ENCODE data around the gene TBC1D14. TPM values are rescaled to one million over a fixed set of nuclear protein-coding genes. Genes with fewer than 3 reads are reported as not detected.

TBC1D14 gene
- polyA plus RNA-seq, 1 donor, result 46.0 TPM

DNA sequence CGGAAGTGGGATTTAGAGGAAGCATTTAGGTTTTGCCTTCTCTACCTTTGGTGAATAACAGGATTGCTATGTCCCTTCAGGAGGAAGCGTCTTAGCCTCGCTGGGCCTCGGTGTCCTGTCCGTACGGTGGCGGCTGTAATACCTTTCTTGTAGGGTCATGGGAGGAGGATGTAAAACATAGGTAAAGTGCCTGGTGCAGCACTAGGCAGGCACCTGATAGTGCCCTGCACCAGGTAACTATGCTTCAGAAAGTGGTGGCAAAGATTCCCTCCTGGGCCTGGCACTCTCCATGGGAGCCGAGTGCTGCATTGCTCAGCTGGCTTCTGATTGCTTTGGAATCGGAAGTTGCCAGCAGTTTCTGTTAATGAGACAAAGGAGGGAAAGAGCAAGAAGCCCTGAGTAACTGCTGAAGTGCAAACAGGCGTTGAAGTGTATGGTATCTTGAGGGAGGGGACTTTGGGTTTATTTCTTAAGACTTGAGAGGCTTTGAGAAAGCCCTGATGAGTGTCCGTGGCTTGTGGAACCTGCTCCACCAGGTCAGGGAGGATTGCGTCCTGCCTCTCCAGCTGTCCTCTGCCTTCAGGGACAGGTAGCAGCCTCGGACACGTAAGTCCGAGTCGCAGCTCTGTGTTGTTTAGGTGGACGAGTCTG is 45.8 kb downstream of the TBC1D14 start:
- no peak for DNase-seq

DNA sequence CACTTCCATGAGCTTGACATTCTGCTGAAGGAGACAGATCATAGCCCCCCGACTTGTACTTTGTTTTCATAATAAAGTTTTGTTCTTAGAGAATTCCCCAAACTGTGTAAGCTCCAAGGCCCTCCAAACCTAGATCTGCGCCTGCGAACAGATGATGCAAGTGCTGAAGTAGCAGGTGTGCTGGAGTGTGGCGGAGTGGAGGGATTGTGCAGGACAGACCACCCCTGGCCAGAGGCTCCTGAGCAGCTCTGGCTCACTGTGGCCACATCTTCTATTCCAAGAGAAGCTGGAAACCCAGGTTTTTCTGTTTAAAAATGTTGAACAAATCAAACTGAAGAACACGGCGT is 46.4 kb downstream of the TBC1D14 start:
- no peak for DNase-seq

- no peak for DNase-seq
Measured at GRCh38 chr4:6956434-6957147, 47.0 kb downstream of the TBC1D14 start.

DNA sequence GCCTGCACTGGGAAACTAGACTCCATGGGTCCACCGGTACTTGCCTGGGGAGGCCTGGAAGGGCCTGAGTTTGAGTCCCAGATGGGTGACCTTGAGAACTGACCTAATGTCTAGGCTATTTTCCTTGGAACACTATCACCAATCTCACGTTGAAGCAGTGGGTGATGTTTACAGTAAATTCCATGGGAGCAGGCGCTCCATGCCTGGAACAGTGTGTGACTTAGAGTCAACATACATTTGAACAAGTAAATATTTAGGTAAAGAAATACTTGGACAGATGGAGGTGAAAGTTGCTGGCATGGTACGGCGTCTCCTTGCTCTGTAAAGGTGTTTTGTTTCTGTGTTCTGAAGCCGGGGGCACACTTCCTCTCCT is 47.5 kb downstream of the TBC1D14 start:
- DNase-seq, result no peak

DNA sequence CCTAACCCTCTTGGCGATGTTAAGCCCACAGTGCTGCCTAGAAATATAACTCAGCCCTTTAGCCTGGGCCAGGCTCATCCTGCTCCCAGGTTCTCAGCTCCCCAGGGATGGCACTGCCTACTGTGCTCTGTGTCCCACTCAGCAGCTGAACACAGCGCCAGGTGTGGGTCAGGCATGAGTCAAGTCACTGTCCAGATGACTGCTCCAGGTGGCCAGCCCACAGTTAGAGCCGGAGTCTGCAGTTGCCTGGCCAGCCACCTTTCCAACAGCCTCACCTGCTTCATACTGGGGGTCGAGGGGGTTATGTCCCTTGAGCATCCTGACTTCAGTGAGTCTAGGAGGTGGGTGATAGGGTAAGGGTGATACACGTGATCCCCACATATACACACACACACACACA is 48.4 kb downstream of the TBC1D14 start:
- no peak for DNase-seq

DNA sequence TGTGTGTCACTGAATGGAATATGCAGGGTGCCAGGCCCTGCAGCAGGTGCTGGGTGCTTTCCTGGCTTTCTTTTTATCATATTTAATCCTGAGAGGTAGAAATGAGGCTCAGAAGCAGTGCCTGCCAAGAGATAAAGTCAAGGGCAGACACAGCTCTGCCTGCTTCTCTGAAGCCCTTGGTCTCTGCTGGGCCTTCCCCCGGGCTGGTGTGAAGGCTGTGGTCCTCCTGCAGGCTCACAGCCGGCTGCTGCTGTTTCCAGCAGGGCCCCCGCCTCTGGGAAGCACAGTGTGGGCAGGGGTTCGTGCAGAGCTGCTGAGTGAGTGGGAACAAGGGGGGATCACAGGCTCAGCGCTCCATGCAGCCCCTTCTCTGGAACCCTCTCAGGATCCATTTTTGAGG is 49.6 kb downstream of the TBC1D14 start:
- no peak for DNase-seq

DNA sequence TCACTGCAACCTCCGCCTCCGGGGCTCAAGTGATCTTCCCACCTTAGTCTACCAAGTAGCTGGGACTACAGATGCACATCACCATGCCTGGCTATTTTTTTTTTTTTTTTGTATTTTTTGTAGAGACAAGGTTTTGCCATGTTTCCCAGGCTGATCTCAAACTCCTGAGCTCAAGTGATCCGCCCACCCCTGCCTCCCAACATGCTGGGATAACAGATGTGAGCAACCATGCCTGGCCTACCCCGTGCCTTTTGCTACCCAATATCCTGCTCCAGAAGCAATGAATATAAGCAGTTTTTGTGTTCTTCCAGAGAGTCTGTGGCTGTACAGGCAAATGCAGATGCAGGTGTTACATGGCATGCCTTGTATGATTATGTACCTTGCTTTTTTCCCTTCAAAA is 50.5 kb downstream of the TBC1D14 start:
- DNase-seq, result no peak

GRCh38 chr4:6960628-6961412 is 51.2 kb downstream of the TBC1D14 start:
- DNase-seq, result no peak

DNA sequence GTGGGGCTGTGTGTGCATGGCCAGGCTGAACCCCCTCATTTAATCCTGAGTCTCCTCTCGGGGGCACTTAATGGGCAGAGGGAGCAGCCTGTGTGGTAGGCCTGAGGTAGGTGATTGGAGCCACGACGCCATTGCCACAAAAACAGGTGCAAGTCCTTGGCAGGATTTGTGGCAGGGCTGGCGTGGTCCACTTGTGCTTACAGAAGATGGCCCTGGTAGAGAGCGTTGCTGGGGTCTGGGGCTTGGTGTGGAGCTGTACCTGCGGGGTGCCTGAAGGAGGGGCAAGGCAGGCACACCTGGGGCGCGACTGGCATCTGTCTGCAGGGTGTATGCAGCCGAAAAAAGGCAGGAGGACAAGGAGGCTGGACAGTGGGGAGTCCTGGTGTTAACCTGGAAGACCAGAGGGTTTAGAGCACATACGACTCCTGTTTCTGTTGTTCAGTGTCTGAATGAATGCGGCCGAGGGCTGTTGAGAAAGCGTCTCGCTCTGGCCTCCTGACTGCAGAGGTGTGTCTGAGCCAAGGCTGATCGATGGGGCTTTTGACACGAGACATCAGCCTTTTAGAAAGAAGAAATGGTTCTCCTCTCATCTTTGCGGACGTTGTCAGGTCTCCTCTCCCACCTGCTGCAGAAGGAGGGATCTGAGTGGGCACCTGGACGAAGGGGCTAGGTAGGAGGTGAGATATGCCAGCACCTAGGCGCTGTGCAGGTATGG is 52.0 kb downstream of the TBC1D14 start:
- no peak for DNase-seq

DNA sequence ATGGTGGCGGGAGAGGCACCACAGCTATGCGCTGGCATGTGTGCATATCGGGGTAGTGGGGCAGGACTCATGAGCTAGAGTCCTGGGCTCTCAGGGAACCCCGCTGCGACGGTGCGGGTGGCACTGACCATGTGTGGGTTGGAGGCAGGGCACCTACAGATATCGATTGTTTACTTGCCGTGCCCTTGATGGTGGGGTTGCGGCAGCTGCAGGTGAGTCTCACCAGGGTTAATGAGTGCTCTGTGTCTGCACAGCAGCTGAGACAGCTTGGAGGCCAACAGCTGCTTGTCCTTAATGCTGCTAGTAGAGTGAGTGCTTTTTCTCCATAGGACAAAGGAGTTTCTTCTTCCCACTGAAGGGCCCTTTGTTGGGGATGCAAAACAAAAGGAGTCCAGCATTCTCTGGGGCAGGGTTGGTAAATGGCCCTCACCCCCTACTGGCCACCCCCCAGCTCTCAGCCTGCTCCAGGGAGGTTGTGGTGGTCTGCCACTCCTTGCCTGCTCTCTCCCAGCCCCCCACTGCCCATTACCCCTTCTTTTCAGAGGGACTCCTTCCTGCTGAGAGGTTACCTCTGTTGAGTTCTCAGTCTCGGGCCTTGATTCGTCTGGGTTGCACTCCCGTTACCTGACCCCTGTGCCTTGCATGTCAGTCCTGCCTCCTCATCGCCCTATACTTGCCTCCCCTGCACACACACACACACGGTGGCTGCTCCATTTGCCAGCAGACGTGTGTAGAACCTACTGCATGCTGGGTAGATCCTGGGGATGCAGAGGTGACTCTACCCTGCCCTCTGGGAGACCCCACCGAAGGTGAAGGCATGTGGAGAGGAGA is 52.8 kb downstream of the TBC1D14 start:
- no peak for DNase-seq

DNA sequence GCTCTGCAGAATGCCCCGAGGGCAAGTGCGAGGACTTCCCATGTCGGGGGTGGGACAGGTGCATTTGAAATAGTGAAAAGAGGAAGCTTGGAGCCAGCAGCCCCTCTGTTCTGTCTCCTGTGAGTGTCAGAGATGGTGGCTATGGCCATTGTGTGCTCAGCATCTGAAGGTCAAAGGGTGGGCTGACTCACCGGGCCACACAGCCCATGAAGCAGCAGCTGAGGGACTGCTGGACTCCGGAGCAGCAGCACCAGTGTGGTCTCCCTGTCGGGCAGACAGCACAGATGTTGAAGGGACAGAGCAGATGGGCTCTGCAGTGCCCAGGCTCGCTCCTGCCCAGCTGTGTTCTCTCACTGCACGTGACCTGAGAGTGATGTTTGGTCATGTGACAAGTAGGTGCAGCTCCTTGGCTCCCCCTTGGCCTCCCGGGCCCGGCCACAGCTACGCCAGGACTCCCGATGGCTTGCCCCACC is 53.5 kb downstream of the TBC1D14 start:
- DNase-seq, result no peak

GRCh38 chr4:6964858-6965257 is 55.2 kb downstream of the TBC1D14 start:
- DNase-seq, result no peak

GRCh38 chr4:6965329-6965728 is 55.7 kb downstream of the TBC1D14 start:
- peak; percentile 15 for DNase-seq

GRCh38 chr4:6967846-6968340 is 58.3 kb downstream of the TBC1D14 start:
- DNase-seq, result no peak

DNA sequence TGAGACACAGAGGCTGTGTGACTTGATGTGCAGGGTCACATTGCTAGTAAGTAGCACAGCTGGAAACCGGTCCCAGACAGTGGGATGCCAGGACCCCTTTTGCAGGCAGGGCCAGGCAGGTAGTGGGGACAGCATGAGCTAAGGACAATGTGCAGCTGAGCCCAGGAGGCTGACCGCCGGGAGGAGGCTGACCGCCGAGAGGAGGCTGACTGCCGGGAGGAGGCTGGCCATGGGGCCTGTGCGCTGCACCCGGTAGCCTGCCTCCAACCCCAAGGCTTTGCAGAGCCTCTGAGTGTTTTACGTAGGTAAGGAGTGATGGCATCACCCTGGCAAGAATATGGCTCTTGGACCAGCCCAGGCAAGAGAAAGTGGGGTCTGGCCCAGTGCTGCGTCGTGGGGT is 58.9 kb downstream of the TBC1D14 start:
- no peak for DNase-seq

GRCh38 chr4:6969826-6970800 is 60.5 kb downstream of the TBC1D14 start:
- no peak for DNase-seq

DNA sequence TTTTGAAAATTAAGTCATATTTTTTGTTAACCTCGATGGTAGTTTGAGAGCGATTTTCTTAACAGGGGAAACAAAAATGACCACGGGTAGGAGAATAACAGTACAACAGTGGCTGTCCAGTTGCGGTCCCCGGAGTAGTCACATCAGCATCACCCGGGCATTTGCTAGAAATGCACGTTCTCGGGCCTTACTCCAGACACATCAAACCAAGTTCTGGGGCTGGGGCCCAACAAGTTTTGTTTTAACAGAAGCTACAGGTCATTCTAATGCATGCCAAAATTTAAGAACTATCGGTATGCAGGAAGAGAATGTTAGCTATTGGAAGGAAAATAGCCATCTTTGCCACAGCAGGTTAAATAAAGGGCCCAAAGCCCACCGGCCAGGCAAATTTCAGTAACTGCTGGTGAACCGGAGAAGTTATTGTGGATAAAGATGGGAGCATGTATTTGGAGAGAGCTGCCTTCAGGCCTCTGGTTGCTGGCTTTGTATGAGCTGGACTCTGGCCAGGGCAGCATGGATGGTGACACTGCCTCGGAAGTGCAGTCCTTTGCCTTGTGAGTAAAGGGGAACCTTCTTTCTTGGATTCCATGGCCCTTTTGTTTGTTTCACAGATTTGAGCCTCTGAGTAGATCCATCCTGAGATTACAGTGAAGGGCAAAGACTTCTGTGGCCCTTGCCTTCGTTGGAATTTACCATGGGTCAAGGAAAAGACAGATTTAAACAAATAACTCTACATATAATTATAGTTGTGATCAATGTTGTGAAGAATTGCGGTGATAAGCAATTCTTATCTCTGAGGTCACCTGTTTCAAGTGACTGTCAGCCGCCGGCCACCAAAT is 62.1 kb downstream of the TBC1D14 start:
- DNase-seq, result no peak

GRCh38 chr4:6972375-6972650 is 62.7 kb downstream of the TBC1D14 start:
- DNase-seq, result no peak

- no peak for DNase-seq
Measured at GRCh38 chr4:6972911-6973310, 63.3 kb downstream of the TBC1D14 start.
